HEK293 (cell line): Measurements from ENCODE around the gene SLX1A.

ENCODE experiments used
- FEZF1 ChIP-seq: fragments of 450-650 bp; formaldehyde crosslinking; IDR thresholded peaks from 2 replicates; pipeline ENCODE4 v1.5.1; 2016; ENCODE audit warnings: missing biosample characterization, missing genetic modification characterization
- GLIS2 ChIP-seq: fragments of 450-650 bp; formaldehyde crosslinking; IDR thresholded peaks from 2 replicates; pipeline ENCODE4 v1.5.1; 2016; ENCODE audit warnings: missing biosample characterization, missing genetic modification characterization
- HIC1 ChIP-seq: fragments of 450-650 bp; formaldehyde crosslinking; IDR thresholded peaks from 2 replicates; pipeline ENCODE4 v1.5.1; 2016; ENCODE audit warnings: missing biosample characterization, missing genetic modification characterization
- KLF8 ChIP-seq: fragments of 450-650 bp; formaldehyde crosslinking; IDR thresholded peaks from 2 replicates; pipeline ENCODE4 v1.5.1; 2016; ENCODE audit warnings: missing biosample characterization, missing genetic modification characterization
- REST ChIP-seq: fragments of 450-650 bp; formaldehyde crosslinking; IDR thresholded peaks from 2 replicates; pipeline ENCODE4 v1.5.1; 2016; ENCODE audit warnings: missing biosample characterization, missing genetic modification characterization
- SALL2 ChIP-seq: fragments of 450-650 bp; formaldehyde crosslinking; IDR thresholded peaks from 2 replicates; pipeline ENCODE4 v1.5.0; 2017; ENCODE audit warnings: missing biosample characterization, mild to moderate bottlenecking, missing genetic modification characterization, borderline replicate concordance
- SP2 ChIP-seq: fragments of 450-650 bp; formaldehyde crosslinking; IDR thresholded peaks from 2 replicates; pipeline ENCODE4 v1.5.1; 2016; ENCODE audit warnings: missing biosample characterization, missing genetic modification characterization
- ZBTB11 ChIP-seq: fragments of 450-650 bp; formaldehyde crosslinking; conservative IDR thresholded peaks from 2 replicates; pipeline ENCODE4 v1.5.1; 2016; ENCODE audit warnings: low read depth, missing biosample characterization, missing genetic modification characterization
- ZBTB20 ChIP-seq: fragments of 450-650 bp; formaldehyde crosslinking; IDR thresholded peaks from 2 replicates; pipeline ENCODE4 v1.5.1; 2016; ENCODE audit warnings: missing biosample characterization, missing genetic modification characterization
- ZBTB6 ChIP-seq: fragments of 450-650 bp; formaldehyde crosslinking; IDR thresholded peaks from 2 replicates; pipeline ENCODE4 v1.5.1; 2017; ENCODE audit warnings: missing biosample characterization, missing genetic modification characterization
- ZBTB7A ChIP-seq: fragments of 450-650 bp; formaldehyde crosslinking; IDR thresholded peaks from 2 replicates; pipeline ENCODE4 v1.5.1; 2016; ENCODE audit warnings: low read depth, missing biosample characterization, missing genetic modification characterization
- ZEB2 ChIP-seq: fragments of 450-650 bp; formaldehyde crosslinking; IDR thresholded peaks from 2 replicates; pipeline ENCODE4 v1.5.1; 2016; ENCODE audit warnings: missing biosample characterization, missing genetic modification characterization
- ZFP3 ChIP-seq: fragments of 450-650 bp; formaldehyde crosslinking; IDR thresholded peaks from 2 replicates; pipeline ENCODE4 v1.5.1; 2016; ENCODE audit warnings: low read depth, missing biosample characterization, missing genetic modification characterization
- ZNF18 ChIP-seq: fragments of 450-650 bp; formaldehyde crosslinking; IDR thresholded peaks from 2 replicates; pipeline ENCODE4 v1.5.1; 2016; ENCODE audit warnings: missing biosample characterization, missing genetic modification characterization
- ZNF19 ChIP-seq: fragments of 450-650 bp; formaldehyde crosslinking; IDR thresholded peaks from 2 replicates; pipeline ENCODE4; 2016; ENCODE audit warnings: missing biosample characterization, missing genetic modification characterization, low read depth
- ZNF335 ChIP-seq: fragments of 450-650 bp; formaldehyde crosslinking; conservative IDR thresholded peaks from 2 replicates; pipeline ENCODE4 v1.5.1; 2016; ENCODE audit warnings: missing biosample characterization, missing genetic modification characterization
- ZNF423 ChIP-seq: fragments of 450-650 bp; formaldehyde crosslinking; IDR thresholded peaks from 2 replicates; pipeline ENCODE4 v1.5.1; 2016; ENCODE audit warnings: missing biosample characterization, missing genetic modification characterization
- ZNF449 ChIP-seq: fragments of 450-650 bp; formaldehyde crosslinking; IDR thresholded peaks from 2 replicates; pipeline ENCODE4 v1.5.1; 2017; ENCODE audit warnings: missing biosample characterization, mild to moderate bottlenecking, missing genetic modification characterization, moderate library complexity
- ZNF488 ChIP-seq: fragments of 450-650 bp; formaldehyde crosslinking; IDR thresholded peaks from 2 replicates; pipeline ENCODE4 v1.5.1; 2016; ENCODE audit warnings: missing biosample characterization, missing genetic modification characterization
- ZNF514 ChIP-seq: fragments of 450-650 bp; formaldehyde crosslinking; IDR thresholded peaks from 2 replicates; pipeline ENCODE4 v1.5.1; 2016; ENCODE audit warnings: missing biosample characterization, missing genetic modification characterization
- ZNF548 ChIP-seq: fragments of 450-650 bp; formaldehyde crosslinking; IDR thresholded peaks from 2 replicates; pipeline ENCODE4 v1.5.1; 2016; ENCODE audit warnings: missing biosample characterization, missing genetic modification characterization
- ZNF560 ChIP-seq: fragments of 450-650 bp; formaldehyde crosslinking; IDR thresholded peaks from 2 replicates; pipeline ENCODE4 v1.5.1; 2017; ENCODE audit warnings: missing biosample characterization, missing genetic modification characterization, borderline replicate concordance
- ZNF561 ChIP-seq: fragments of 450-650 bp; IDR thresholded peaks from 2 replicates; pipeline ENCODE4 v1.5.1; 2018; ENCODE audit warnings: missing biosample characterization, missing genetic modification characterization, borderline replicate concordance
- ZNF768 ChIP-seq: fragments of 450-650 bp; formaldehyde crosslinking; IDR thresholded peaks from 2 replicates; pipeline ENCODE4 v1.5.1; 2018; ENCODE audit warnings: missing biosample characterization, mild to moderate bottlenecking, missing genetic modification characterization
- ZNF785 ChIP-seq: fragments of 450-650 bp; formaldehyde crosslinking; IDR thresholded peaks from 2 replicates; pipeline ENCODE4 v1.5.1; 2016; ENCODE audit warnings: missing biosample characterization, missing genetic modification characterization

SLX1A gene

GRCh38 chr16:30183233-30184095 lies 10.2 kb upstream of the SLX1A start, which contains the start of gene CORO1A (continued):
- no peak for TF ChIP-seq ZBTB11 (tag by site-specific recombination)
- no peak for TF ChIP-seq ZNF19 (tag by site-specific recombination)
- no peak for TF ChIP-seq FEZF1 (tag by site-specific recombination)
- no peak for TF ChIP-seq HIC1 (tag by site-specific recombination)
- no peak for TF ChIP-seq ZNF785 (tag by site-specific recombination)
- TF ChIP-seq ZNF335 (tag by site-specific recombination) = peak; percentile 98
- no peak for TF ChIP-seq ZBTB7A (tag by site-specific recombination)
- TF ChIP-seq KLF8 (tag by site-specific recombination) = peak; percentile 70; the same call in 1 of the 2 replicates
- TF ChIP-seq ZBTB20 (tag by site-specific recombination) = peak; percentile 96
- peak; percentile 74 for TF ChIP-seq GLIS2 (tag by site-specific recombination)
- TF ChIP-seq SP2 (tag by site-specific recombination) = peak; percentile 85
- peak; percentile 55; the same call in 1 of the 2 replicates for TF ChIP-seq ZEB2 (tag by site-specific recombination)
- TF ChIP-seq ZNF768 (tag by site-specific recombination) = no peak
- no peak for TF ChIP-seq ZNF423 (tag by site-specific recombination)
- no peak for TF ChIP-seq ZNF488 (tag by site-specific recombination)
- no peak for TF ChIP-seq ZFP3 (tag by site-specific recombination)
- no peak for TF ChIP-seq SALL2
- TF ChIP-seq ZNF561 (tag by site-specific recombination) = peak; percentile 81; the same call in 1 of the 2 replicates
- TF ChIP-seq ZNF449 (tag by site-specific recombination) = no peak
- TF ChIP-seq ZNF18 (tag by site-specific recombination) = no peak
- no peak for TF ChIP-seq REST
- TF ChIP-seq ZNF548 (tag by site-specific recombination) = no peak
- no peak for TF ChIP-seq ZBTB6
- TF ChIP-seq ZNF560 (tag by site-specific recombination) = no peak
- no peak for TF ChIP-seq ZNF514
